GM12878 (cell line): ENCODE data around the gene ZNF496. TPM values are rescaled to one million over a fixed set of nuclear protein-coding genes. Genes with fewer than 3 reads are reported as not detected.

Experiments used
- ATAC-seq: fragments of 200-7000 bp; cut with Tn5 transposase; 3 replicates; pipeline ENCODE4 v1.9.1; 2020; ENCODE audit warnings: mild to moderate bottlenecking, moderate library complexity
- BruUV-seq: library from RNA; stranded (reverse); fragments of 400-500 nt; replicated peaks from 2 replicates; lab custom pipeline; 2021; lab: Mats Ljungman, UMichigan
- CTCF ChIA-PET: fragments of 300-600 bp; sonication (Branson Sonifier 250); formaldehyde crosslinking; extraction: SDS; loops from one replicate; lab custom pipeline; 2021; ENCODE audit warnings: inconsistent platforms; lab: Yijun Ruan, JAX
- POLR2A ChIA-PET: fragments of 350-600 bp; formaldehyde crosslinking; extraction: SDS; loops from one replicate; lab custom pipeline; 2021; ENCODE audit warnings: inconsistent platforms; lab: Charles Lee
- RAD21 ChIA-PET: fragments of 300-600 bp; sonication (Branson Sonifier 250); formaldehyde crosslinking; loops from one replicate; lab custom pipeline; 2023; ENCODE audit warnings: antibody characterized with exemption; ENCODE audit not compliant: unreplicated experiment; lab: Charles Lee
- SMC1A ChIA-PET: fragments of 300-600 bp; sonication (Branson Sonifier 250); formaldehyde crosslinking; loops from one replicate; lab custom pipeline; 2023; ENCODE audit not compliant: unreplicated experiment, uncharacterized antibody; lab: Charles Lee
- DNase-seq: peaks from one replicate; pipeline ENCODE4 v3.0.0-alpha.2; 2011; ENCODE audit warnings: low read depth, low spot score
- FAIRE-seq: peaks from 3 replicates; lab custom pipeline; 2011; peaks lifted over from hg19 to GRCh38; lab: Jason Lieb, UNC
- H2AFZ ChIP-seq: 2 replicates; pipeline ENCODE4 v1.6.0; 2011; ENCODE audit warnings: low read depth, low read length, control low read depth; ENCODE audit not compliant: control insufficient read depth
- H3K27ac ChIP-seq: 2 replicates; pipeline ENCODE4 v1.5.1; 2011; ENCODE audit warnings: control low read depth; ENCODE audit not compliant: control insufficient read depth, insufficient read depth
- H3K27me3 ChIP-seq, 2 experiments: replicated peaks in 1 of 2; 2 replicates each; pipeline versions ENCODE4 v1.6.0 to v1.6.1; 2011; ENCODE audit warnings: low read length in 1 of 2; ENCODE audit not compliant: control insufficient read depth in 2 of 2, insufficient read depth in 2 of 2
- H3K36me3 ChIP-seq, 2 experiments: 2 replicates each; pipeline ENCODE4 v1.5.1; 2011; ENCODE audit warnings: low read length in 1 of 2; ENCODE audit not compliant: control insufficient read depth in 2 of 2, insufficient read depth in 2 of 2
- H3K4me1 ChIP-seq: 2 replicates; pipeline ENCODE4 v1.6.1; 2011; ENCODE audit warnings: mild to moderate bottlenecking, low read length, moderate library complexity, mixed read lengths; ENCODE audit not compliant: control insufficient read depth, insufficient read depth
- H3K4me2 ChIP-seq: 2 replicates; pipeline ENCODE4 v1.6.0; 2011; ENCODE audit warnings: control low read depth; ENCODE audit not compliant: control insufficient read depth, insufficient read depth
- H3K4me3 ChIP-seq: fragments of 200-600 bp; sonication (generic); 2 replicates; pipeline ENCODE4 v1.5.1; 2016
- H3K79me2 ChIP-seq: 2 replicates; pipeline ENCODE4 v1.6.0; 2011; ENCODE audit warnings: low read length; ENCODE audit not compliant: control insufficient read depth, insufficient read depth
- H3K9ac ChIP-seq: 2 replicates; pipeline ENCODE4 v1.8.0; 2011; ENCODE audit warnings: low read length, control low read depth, mixed read lengths; ENCODE audit not compliant: control insufficient read depth, insufficient read depth
- H3K9me3 ChIP-seq: replicated peaks from 3 replicates; pipeline ENCODE4 v1.5.1; 2011; ENCODE audit warnings: mild to moderate bottlenecking, low read length; ENCODE audit not compliant: control insufficient read depth, insufficient read depth
- H4K20me1 ChIP-seq: 2 replicates; pipeline ENCODE4 v1.6.0; 2011; ENCODE audit not compliant: control insufficient read depth, insufficient read depth
- CBFB ChIP-seq: IDR thresholded peaks from 2 replicates; pipeline ENCODE4 v1.6.1; 2016; ENCODE audit warnings: antibody characterized with exemption, low read depth
- CREB1 ChIP-seq: IDR thresholded peaks from 2 replicates; pipeline ENCODE4 v1.6.1; 2012; ENCODE audit warnings: low read depth, mild to moderate bottlenecking, inconsistent platforms
- ELK1 ChIP-seq: IDR thresholded peaks from 2 replicates; pipeline ENCODE4 v1.6.1; 2012; ENCODE audit warnings: low read depth, low read length, improper control_type of control experiment
- EZH2 ChIP-seq: IDR thresholded peaks from 2 replicates; pipeline ENCODE4 v1.6.1; 2012; ENCODE audit warnings: low read depth, mild to moderate bottlenecking, control low read depth, inconsistent platforms, low read length, borderline replicate concordance; ENCODE audit not compliant: control insufficient read depth
- IRF3 ChIP-seq: fragments of 450-650 bp; IDR thresholded peaks from 2 replicates; pipeline ENCODE4 v1.6.1; 2014; ENCODE audit warnings: mild to moderate bottlenecking
- NFIC ChIP-seq: IDR thresholded peaks from 2 replicates; pipeline ENCODE4 v1.6.1; 2012; ENCODE audit warnings: low read depth, mild to moderate bottlenecking, inconsistent platforms, low read length, moderate library complexity
- NFXL1 ChIP-seq: fragments of 450-650 bp; IDR thresholded peaks from 2 replicates; pipeline ENCODE4 v1.6.1; 2017; ENCODE audit warnings: antibody characterized with exemption, mild to moderate bottlenecking, borderline replicate concordance
- NR2C2 ChIP-seq: IDR thresholded peaks from 2 replicates; pipeline ENCODE4 v1.6.1; 2011; ENCODE audit warnings: borderline replicate concordance, low read depth; ENCODE audit not compliant: control insufficient read depth, insufficient read length
- POLR2AphosphoS5 ChIP-seq: IDR thresholded peaks from 2 replicates; pipeline ENCODE4 v1.6.1; 2011; ENCODE audit warnings: mild to moderate bottlenecking, low read length, inconsistent platforms
- PRDM15 ChIP-seq: fragments of 450-650 bp; formaldehyde crosslinking; IDR thresholded peaks from 2 replicates; pipeline ENCODE4 v1.4.0; 2020; ENCODE audit warnings: mild to moderate bottlenecking, moderate library complexity
- RCOR1 ChIP-seq: conservative IDR thresholded peaks from 2 replicates; pipeline ENCODE4 v1.6.1; 2012; ENCODE audit warnings: low read depth, low read length, improper control_type of control experiment
- SIN3A ChIP-seq: IDR thresholded peaks from 2 replicates; pipeline ENCODE4 v1.6.1; 2012; ENCODE audit warnings: low read depth, low read length, improper control_type of control experiment
- SREBF2 ChIP-seq: IDR thresholded peaks from 2 replicates; pipeline ENCODE4 v1.6.1; 2012; ENCODE audit warnings: mild to moderate bottlenecking, low read length
- TBL1XR1 ChIP-seq: IDR thresholded peaks from 2 replicates; pipeline ENCODE4 v1.6.1; 2012; ENCODE audit warnings: low read depth, low read length, improper control_type of control experiment
- TCF12 ChIP-seq: IDR thresholded peaks from 2 replicates; pipeline ENCODE4 v1.6.1; 2011; ENCODE audit warnings: low read depth, mild to moderate bottlenecking, low read length
- WRNIP1 ChIP-seq: IDR thresholded peaks from 2 replicates; pipeline ENCODE4 v1.6.1; 2011; ENCODE audit warnings: low read depth, low read length, improper control_type of control experiment, borderline replicate concordance
- ZNF274 ChIP-seq: IDR thresholded peaks from one replicate; pipeline ENCODE4 v1.8.0; 2011; ENCODE audit not compliant: insufficient read length, insufficient read depth
- WGBS: methylation state at CpG from one replicate; pipeline ENCODE4 v1.1.6; 2016; ENCODE audit warnings: low lambda C conversion rate; ENCODE audit not compliant: insufficient replicate concordance, insufficient coverage; ENCODE audit errors: missing lambda C conversion rate; 5-methylcytosine and 5-hydroxymethylcytosine counted together
- in situ Hi-C: fragments of 300-500 bp; cut with MboI; formaldehyde crosslinking; loops from 9 replicates; pipeline ENCODE4 v1.14.3; 2018; ENCODE audit warnings: mixed read lengths
- intact Hi-C: fragments of 100-400 bp; cut with micrococcal nuclease; formaldehyde crosslinking; loops from one replicate; pipeline ENCODE4 v1.14.2; 2022; ENCODE audit not compliant: unreplicated experiment
- polyA plus RNA-seq, 11 experiments: library from polyadenylated mRNA; depleted of rRNA in 4 of 11; unstranded in 6 of 11; stranded (reverse) in 5 of 11; fragments of >200 nt; fragmentation: Nextera tagmentation in 4 of 11; fragmentation: Illumina TruSeq in 1 of 11; extraction: Ambion mirVana in 4 of 11; extraction: Trizol in 1 of 11; gene quantifications; 1 replicate in 1 of 11; 2 replicates in 10 of 11; pipeline versions ENCODE4 v1.2.1 to v1.2.3, GENCODE V29; 2011 to 2016; ENCODE audit warnings: inconsistent platforms in 2 of 11, missing spikeins in 2 of 11, low read depth in 1 of 11
- total RNA-seq, 4 experiments: library from RNA; depleted of rRNA in 3 of 4; stranded (reverse); fragments of >200 nt in 3 of 4; fragmentation: Illumina TruSeq in 1 of 4; extraction: Trizol in 1 of 4; gene quantifications; 2 replicates each; pipeline versions ENCODE4 v1.2.1 to v1.2.3, GENCODE V29; 2013 to 2021
- TF ChIP-seq, protein P1 (sequence below): IDR thresholded peaks from 2 replicates; pipeline ENCODE4 v1.6.1; 2012; ENCODE audit warnings: low read depth, low read length, improper control_type of control experiment

The ZNF496 gene
- total and polyA plus RNA-seq, 10 of the 15 experiments (the other 5 are each of a cell fraction or from before 2014, with no cell fraction given): 1.6 to 26.4 (median 12.5) TPM

DNA sequence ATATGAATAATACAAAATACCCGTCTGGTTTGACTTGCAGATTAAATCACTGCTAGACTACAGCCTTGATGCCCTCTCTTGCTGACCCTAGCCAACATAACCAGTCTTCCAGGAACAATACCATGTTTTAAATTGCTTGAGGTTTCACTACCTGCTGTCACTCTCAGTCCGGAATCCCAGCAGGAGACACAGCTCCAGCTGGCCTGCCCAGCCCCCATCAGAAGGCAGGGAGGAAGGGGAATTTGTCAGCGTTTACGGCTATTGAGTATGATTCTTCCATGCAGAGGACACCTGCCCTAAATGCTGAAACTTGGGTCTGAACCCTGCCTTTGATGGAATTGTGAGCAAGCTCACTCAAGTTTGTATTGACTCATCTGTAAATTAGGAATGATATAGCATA lies 33.0 kb downstream of the ZNF496 start:
- Histone ChIP-seq H3K4me1 (no peaks in the 10 kb centered on the region), H3K36me3 (peaks cover 2 to 7% of the 10 kb centered on the region in 2 experiments; a peak in 2 of 4 replicates), H3K9me3 (no peaks in the 10 kb centered on the region), H3K27me3 (no peaks in the 10 kb centered on the region), H3K9ac (no peak overlapping the region), H3K4me3 (no peak overlapping the region), H3K27ac (no peak overlapping the region), H2AFZ (no peak overlapping the region), H3K4me2 (no peak overlapping the region), H3K79me2 (no peaks in the 10 kb centered on the region), H4K20me1 (no peaks in the 10 kb centered on the region)
- DNase-seq (no peak), ATAC-seq (no peak), FAIRE-seq (no peak)
- ChIA-PET RAD21 (no interaction called here), SMC1A (interaction anchor here (1.2 kb wide), 1 partner anchor 67 kb away, joined by 3 read pairs; no protein-coding TSS in a partner anchor), CTCF (interaction anchor here (0.6 to 1.1 kb wide), 2 partner anchors 188 to 229 kb away, joined by 3 read pairs; no protein-coding TSS in a partner anchor), POLR2A (no interaction called here)
- in situ Hi-C loops (no loop called here), intact Hi-C loops (no loop called here)
- 84% methylated on average over 4 of the region's 4 CpGs for WGBS
- BruUV-seq: TSS peak; percentile 24
- no peak for TF ChIP-seq EZH2
- no peak for TF ChIP-seq SREBF2
- no peak for TF ChIP-seq WRNIP1
- no peak for TF ChIP-seq PRDM15 (CRISPR knock-in tag)
- no peak for TF ChIP-seq TCF12
- TF ChIP-seq NR2C2: no peak
- no peak for TF ChIP-seq CREB1
- no peak for TF ChIP-seq NFXL1
- TF ChIP-seq NFIC: no peak
- TF ChIP-seq ZNF274: no peak
- TF ChIP-seq, protein P1, sequence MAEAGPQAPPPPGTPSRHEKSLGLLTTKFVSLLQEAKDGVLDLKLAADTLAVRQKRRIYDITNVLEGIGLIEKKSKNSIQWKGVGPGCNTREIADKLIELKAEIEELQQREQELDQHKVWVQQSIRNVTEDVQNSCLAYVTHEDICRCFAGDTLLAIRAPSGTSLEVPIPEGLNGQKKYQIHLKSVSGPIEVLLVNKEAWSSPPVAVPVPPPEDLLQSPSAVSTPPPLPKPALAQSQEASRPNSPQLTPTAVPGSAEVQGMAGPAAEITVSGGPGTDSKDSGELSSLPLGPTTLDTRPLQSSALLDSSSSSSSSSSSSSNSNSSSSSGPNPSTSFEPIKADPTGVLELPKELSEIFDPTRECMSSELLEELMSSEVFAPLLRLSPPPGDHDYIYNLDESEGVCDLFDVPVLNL: no peak
- no peak for TF ChIP-seq CBFB
- TF ChIP-seq RCOR1: no peak
- TF ChIP-seq ELK1: no peak
- no peak for TF ChIP-seq POLR2AphosphoS5
- TF ChIP-seq IRF3: no peak
- TF ChIP-seq TBL1XR1: no peak
- no peak for TF ChIP-seq SIN3A
